ENCODE measurements around the gene SVIP.
A peak's percentile ranks its signal among the peaks of the same experiment; 100 is the strongest.

The SVIP gene

DNA sequence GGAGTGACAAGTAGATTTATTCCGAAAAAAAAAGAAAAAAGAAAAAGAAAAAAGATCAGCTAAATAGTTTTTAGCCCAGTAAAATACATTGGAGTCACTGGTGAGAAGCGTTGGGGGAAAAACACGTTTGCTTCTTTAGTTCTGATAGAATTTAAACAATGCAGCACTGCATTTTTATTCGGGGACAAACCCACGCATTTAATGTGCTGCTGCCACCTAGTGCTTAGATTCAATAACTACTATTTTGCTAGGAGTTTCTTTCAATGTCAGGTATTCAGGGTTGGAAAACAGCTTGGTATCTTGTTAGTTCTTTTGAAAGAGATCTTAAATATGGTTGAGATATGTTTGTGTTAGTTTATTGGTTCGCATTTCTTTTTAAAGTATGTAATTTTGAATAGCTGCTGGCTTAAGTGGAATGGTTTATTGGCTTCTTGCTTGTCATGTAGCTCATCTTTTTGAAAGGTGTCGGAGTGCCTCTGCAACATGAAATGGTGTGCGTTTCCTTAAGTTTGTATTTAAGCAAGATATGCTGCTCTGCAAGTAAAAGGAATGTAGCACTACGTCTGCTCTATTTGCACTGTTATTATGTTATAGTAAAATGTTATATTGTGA, 41.9 kb downstream of the SVIP start:
- peak; percentile 56 for DNase-seq

DNA sequence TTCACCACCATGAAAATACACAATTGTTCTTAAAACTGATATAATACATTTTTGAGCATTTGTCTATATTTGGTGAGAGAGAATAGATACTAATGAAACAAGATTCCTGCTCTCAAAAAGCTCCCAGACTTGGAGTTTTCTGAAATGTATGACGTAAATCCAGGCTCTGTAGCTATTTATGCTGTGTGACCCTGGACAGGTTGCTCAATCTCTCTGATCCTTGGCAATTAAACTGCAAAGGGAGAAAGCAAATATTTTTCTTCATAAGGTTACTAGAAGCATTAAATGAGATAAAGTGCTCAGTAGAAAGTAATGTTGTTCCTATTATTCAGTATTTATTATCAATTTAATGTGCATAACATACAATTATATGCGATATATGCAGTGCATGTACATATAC, 42.5 kb downstream of the SVIP start:
- no peak for DNase-seq

- no peak for DNase-seq
Observed at GRCh38 chr11:22786475-22786874, 43.1 kb downstream of the SVIP start.

DNA sequence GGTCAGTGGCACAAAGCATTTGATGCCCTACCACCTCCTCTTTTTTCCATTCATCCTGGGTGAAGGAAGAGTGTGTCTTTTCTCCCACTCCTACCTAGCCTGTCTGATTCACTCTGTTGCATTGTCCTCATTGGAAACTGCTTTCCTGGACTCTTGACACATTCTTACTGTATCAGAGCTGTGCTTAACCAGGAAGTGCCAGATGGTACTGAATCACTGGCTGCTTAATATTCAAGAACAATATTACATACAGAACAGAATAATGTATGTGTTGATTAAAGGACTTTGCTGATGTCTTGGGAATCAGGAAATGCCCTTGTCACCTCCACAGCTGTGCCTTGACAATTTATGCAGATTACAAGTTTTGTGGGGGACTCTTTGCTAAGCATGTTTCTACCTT, 44.4 kb downstream of the SVIP start:
- peak; percentile 65 for DNase-seq

DNA sequence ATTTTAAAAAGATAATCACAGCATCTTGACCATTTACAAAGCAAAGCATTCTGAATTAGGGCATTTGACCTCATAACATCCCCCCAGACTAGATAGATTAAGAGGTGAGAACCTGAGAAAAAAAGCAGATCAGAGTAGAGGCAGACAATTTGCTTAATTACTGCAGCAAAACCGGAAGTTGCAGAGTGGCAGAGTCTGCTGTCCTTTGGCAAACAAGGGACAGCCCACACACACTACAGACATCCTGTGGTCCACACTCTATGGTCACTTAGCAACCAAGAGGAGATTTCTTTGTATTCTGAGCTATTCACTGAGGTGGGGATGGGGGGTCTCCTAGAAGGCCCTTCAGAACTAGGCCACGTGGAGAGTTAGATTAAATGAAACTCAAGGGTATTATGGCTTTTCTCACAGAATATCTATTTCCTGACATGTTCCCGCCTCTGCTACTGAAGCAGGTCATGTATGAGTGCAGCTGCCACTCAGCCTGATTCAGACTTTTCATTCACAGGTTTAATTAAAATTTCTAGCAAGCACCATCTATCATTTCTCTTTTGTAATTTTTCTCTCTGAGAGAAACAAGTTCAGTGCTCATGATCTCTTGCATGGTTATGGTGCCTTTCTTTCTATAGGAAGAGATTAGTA, 48.5 kb downstream of the SVIP start:
- no peak for DNase-seq

DNA sequence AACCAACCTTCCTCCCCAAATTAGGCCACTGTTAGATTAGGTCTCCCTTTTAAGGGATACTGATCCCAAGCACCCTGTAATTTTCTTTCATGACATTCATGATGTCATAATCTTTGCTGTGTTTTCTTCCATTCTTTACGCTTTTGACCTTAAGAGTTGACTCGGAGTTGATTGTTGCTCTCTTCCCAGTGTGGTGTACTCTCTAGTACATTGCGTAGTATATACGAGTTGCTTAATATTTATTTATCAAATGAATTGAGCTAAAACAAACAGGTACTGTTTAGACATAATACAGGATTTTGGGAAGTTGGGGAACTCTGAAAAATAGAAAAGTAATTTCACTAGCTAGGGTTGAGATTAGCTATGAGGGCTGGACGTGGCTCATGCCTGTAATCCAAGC, 49.8 kb downstream of the SVIP start:
- no peak for DNase-seq

DNA sequence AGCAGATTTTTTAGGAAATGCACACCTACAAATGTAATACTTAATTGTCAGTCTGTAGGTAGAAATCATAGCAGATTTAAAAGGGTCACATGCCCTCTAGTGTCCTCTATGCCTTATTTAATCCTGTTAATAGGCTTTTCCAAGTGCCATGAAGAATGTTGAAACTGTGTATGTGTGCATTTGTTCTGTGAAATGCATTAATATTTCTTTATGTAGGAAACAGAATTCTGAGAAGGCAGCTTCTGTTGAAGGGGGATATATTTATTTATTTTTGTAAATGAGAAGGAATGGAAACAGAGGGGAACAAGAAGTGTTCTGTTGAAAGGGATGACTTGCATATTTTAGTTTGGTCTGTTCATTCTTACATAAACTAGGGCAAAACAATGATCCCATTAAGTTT, 51.0 kb downstream of the SVIP start:
- no peak for DNase-seq

GRCh38 chr11:22775248-22775647, 54.4 kb downstream of the SVIP start:
- no peak for DNase-seq

GRCh38 chr11:22774716-22775115, 54.9 kb downstream of the SVIP start:
- no peak for DNase-seq

- no peak for DNase-seq
Observed at GRCh38 chr11:22769081-22769480, 60.5 kb downstream of the SVIP start.
